Esophagus muscularis mucosa (tissue), 4 donors: ENCODE measurements around the gene LCE6A. TPM values are rescaled to one million over a fixed set of nuclear protein-coding genes. Genes with fewer than 3 reads are reported as not detected.

Source experiments
- DNase-seq: peaks from one replicate; pipeline ENCODE4 v3.0.0-alpha.2; 2017; ENCODE audit errors: extremely low spot score
- H3K27ac ChIP-seq, 4 donors: fragments of 200-600 bp; sonication (generic); replicated peaks in 1 of 4; 1 replicate in 3 of 4; 2 replicates in 1 of 4; pipeline ENCODE4 v1.5.1; 2016 to 2019; ENCODE audit warnings: mild to moderate bottlenecking in 1 of 4
- H3K27me3 ChIP-seq, 4 donors: fragments of 200-600 bp; sonication (generic); one replicate each; pipeline versions ENCODE4 v1.5.1 to v1.6.0; 2016 to 2019
- H3K36me3 ChIP-seq, 4 donors: fragments of 200-600 bp; sonication (generic); one replicate each; pipeline ENCODE4 v1.5.1; 2016 to 2019
- H3K4me1 ChIP-seq, 4 donors: fragments of 200-600 bp; sonication (generic); one replicate each; pipeline ENCODE4 v1.5.1; 2016 to 2019
- H3K4me3 ChIP-seq, 4 donors: fragments of 200-600 bp; sonication (generic); 1 replicate in 2 of 4; 2 replicates in 2 of 4; pipeline ENCODE4 v1.5.1; 2016 to 2019; ENCODE audit warnings: mild to moderate bottlenecking in 4 of 4, moderate library complexity in 1 of 4
- H3K9me3 ChIP-seq, 4 donors: fragments of 200-600 bp; sonication (generic); 1 replicate in 3 of 4; 2 replicates in 1 of 4; pipeline ENCODE4 v1.5.1; 2016 to 2019
- EP300 ChIP-seq: sonication (generic); formaldehyde crosslinking; IDR thresholded peaks from one replicate; pipeline ENCODE4 v1.6.1; 2017; ENCODE audit warnings: antibody characterized with exemption
- POLR2A ChIP-seq: fragments of 450-650 bp; IDR thresholded peaks from one replicate; pipeline ENCODE4 v1.6.1; 2017; ENCODE audit warnings: antibody characterized with exemption, moderate library complexity, mild to moderate bottlenecking, low read depth
- POLR2AphosphoS5 ChIP-seq, 2 donors: sonication (generic); formaldehyde crosslinking; IDR thresholded peaks; one replicate each; pipeline ENCODE4 v1.6.1; 2017; ENCODE audit warnings: antibody characterized with exemption in 2 of 2
- WGBS: methylation state at CpG from one replicate; pipeline ENCODE4 v1.1.5; 2018; 5-methylcytosine and 5-hydroxymethylcytosine counted together
- intact Hi-C: fragments of 100-400 bp; cut with DNase I; formaldehyde crosslinking; loops from one replicate; pipeline ENCODE4 v1.15.1; 2023
- total RNA-seq, 4 donors: library from RNA; depleted of rRNA; stranded (reverse); fragments of >200 nt; gene quantifications; one replicate each; pipeline versions ENCODE4 v1.1.0 to v1.2.1, GENCODE V29; 2016
- TF ChIP-seq, protein P1 (sequence below), 3 experiments: fragments of 200-600 bp in 2 of 3; fragments of 450-650 bp in 1 of 3; sonication (generic) in 2 of 3; IDR thresholded peaks; one replicate each; pipeline ENCODE4 v1.5.1; 2017 to 2019; ENCODE audit warnings: antibody characterized with exemption in 3 of 3, mild to moderate bottlenecking in 2 of 3, moderate library complexity in 1 of 3

Gene LCE6A
- total RNA-seq, 4 donors from 2014 or later = not detected

DNA sequence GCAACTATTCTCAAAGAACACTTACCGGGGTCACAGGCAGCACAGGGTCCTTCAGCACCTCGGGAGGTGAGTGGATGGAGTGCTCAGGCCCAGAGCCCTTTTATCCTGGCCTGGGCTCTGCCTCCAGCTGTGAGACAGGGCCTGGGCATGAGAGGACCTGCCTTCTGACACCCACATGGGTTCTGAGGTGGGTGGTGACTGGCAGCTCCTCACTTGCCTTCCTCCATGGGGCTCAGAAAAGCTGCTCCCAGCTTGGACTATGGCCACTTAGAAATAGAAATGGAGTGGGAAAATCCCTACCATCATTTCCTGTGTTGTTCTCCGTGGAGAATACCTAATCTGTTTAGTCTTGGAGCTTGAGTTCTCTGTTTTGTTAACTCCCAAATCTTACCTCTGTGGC, 36.1 kb upstream of the LCE6A start, which contains the start of gene LCE1C:
LCE1C (minus strand) TSS at position 76 of the 400 bp plus-strand sequence. CDS start 1,173 bp downstream, outside the sequence.
- intact Hi-C loops = no loop called here
- Histone ChIP-seq H3K4me3 (no peak within 1 kb of the TSS), H3K27me3 (peaks cover 0 to 4% (median 0%) of the 10 kb centered on the region in 4 donors), H3K4me1 (peaks cover 0 to 4% (median 0%) of the 10 kb centered on the region in 4 donors), H3K27ac (no peak within 1 kb of the TSS), H3K36me3 (no peaks in the 10 kb centered on the region), H3K9me3 (no peaks in the 10 kb centered on the region)
- no peak for TF ChIP-seq POLR2A
- TF ChIP-seq, protein P1, sequence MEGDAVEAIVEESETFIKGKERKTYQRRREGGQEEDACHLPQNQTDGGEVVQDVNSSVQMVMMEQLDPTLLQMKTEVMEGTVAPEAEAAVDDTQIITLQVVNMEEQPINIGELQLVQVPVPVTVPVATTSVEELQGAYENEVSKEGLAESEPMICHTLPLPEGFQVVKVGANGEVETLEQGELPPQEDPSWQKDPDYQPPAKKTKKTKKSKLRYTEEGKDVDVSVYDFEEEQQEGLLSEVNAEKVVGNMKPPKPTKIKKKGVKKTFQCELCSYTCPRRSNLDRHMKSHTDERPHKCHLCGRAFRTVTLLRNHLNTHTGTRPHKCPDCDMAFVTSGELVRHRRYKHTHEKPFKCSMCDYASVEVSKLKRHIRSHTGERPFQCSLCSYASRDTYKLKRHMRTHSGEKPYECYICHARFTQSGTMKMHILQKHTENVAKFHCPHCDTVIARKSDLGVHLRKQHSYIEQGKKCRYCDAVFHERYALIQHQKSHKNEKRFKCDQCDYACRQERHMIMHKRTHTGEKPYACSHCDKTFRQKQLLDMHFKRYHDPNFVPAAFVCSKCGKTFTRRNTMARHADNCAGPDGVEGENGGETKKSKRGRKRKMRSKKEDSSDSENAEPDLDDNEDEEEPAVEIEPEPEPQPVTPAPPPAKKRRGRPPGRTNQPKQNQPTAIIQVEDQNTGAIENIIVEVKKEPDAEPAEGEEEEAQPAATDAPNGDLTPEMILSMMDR (IDR thresholded peaks at IDR 0.05) = no peak
- TF ChIP-seq EP300 = no peak
- TF ChIP-seq POLR2AphosphoS5 (IDR thresholded peaks at IDR 0.05) = no peak
- no peak for DNase-seq
- WGBS = 58% methylated on average over 3 of the region's 3 CpGs

DNA sequence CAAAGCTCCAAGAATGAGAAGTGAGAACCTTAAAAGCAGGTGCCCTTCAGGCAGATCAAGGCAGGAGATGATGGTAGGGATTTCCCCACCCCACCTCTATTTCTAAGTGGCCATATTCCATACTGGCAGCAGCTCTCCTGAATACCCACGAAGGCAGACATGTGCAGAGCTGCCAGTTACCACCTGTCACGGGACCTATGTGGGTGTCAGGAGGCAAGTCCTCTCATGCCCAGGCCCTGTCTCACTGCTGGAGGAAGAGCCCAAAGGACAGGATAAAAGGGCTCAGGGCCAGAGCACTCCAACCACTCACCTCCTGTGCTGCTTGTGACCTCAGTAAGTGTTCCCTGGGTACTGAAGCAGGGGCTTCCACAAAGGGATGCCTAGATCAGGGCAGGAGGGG, 31.6 kb upstream of the LCE6A start:
- no peak overlapping the region for H3K4me3 ChIP-seq
- no peaks in the 10 kb centered on the region for H3K4me1 ChIP-seq
- TF ChIP-seq POLR2AphosphoS5 (IDR thresholded peaks at IDR 0.05) (no peak), EP300 (no peak), POLR2A (no peak)
- TF ChIP-seq, protein P1 (IDR thresholded peaks at IDR 0.05) = no peak
- no peaks in the 10 kb centered on the region for H3K9me3 ChIP-seq
- intact Hi-C loops = no loop called here
- H3K27ac ChIP-seq = no peak overlapping the region
- 73% methylated on average over 2 of the region's 2 CpGs for WGBS
- H3K27me3 ChIP-seq = no peaks in the 10 kb centered on the region
- no peak for DNase-seq
- no peaks in the 10 kb centered on the region for H3K36me3 ChIP-seq

DNA sequence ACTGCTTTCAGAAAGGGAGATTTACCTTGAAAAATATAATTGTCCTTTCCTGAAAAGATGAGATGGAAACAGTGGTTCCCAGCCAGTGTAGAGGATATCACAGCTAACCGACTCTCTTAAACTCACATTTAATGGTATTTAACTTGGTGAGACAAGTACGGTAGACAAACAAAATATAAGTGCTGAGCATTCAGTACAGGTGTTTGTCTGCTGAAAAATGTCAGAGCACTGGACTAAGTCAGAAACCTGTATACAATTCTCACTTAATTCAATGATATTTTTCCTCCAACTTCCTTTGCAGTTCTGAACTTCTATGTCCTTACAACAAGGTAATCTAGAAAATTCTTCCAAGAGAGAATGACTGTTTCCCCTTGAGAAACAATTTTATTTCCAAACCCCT, 31.0 kb upstream of the LCE6A start, which contains the start of gene LCE1B:
LCE1B (plus strand) TSS at position 301 of the 400 bp plus-strand sequence. CDS start 476 bp downstream, outside the sequence.
- no peaks in the 10 kb centered on the region for H3K36me3 ChIP-seq
- TF ChIP-seq, protein P1 (IDR thresholded peaks at IDR 0.05) = no peak
- TF ChIP-seq POLR2AphosphoS5 (IDR thresholded peaks at IDR 0.05) (no peak), POLR2A (no peak), EP300 (no peak)
- no peaks in the 10 kb centered on the region for H3K4me1 ChIP-seq
- H3K9me3 ChIP-seq = no peaks in the 10 kb centered on the region
- intact Hi-C loops = no loop called here
- H3K27ac ChIP-seq = no peak within 1 kb of the TSS
- no peaks in the 10 kb centered on the region for H3K27me3 ChIP-seq
- H3K4me3 ChIP-seq = no peak within 1 kb of the TSS
- peak; percentile 53 for DNase-seq
- WGBS = 86% methylated on average over 2 of the region's 2 CpGs

DNA sequence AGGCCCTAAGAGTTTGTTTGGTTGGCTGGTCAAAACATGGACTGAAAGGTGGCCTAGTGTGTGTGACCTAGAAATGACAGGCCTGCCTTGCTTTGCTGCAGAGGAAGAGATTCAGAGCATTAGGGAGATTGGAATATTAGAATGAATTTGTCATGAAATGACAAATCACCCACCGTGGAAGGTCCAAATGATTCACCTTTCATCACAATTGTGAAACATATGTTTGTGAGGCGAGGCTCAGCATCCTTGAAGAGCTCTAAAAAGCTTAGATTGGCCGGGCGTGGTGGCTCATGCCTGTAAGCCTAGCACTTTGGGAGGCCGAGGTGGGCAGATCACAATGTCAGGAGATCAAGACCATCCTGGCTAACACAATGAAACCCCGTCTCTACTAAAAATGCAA, 25.3 kb upstream of the LCE6A start:
- H3K27ac ChIP-seq = no peak overlapping the region
- TF ChIP-seq, protein P1 (IDR thresholded peaks at IDR 0.05) = no peak
- TF ChIP-seq POLR2AphosphoS5 (IDR thresholded peaks at IDR 0.05) (no peak), EP300 (no peak), POLR2A (no peak)
- WGBS = 90% methylated on average over 6 of the region's 6 CpGs
- H3K9me3 ChIP-seq = no peaks in the 10 kb centered on the region
- no peak for DNase-seq
- H3K36me3 ChIP-seq = no peaks in the 10 kb centered on the region
- no peaks in the 10 kb centered on the region for H3K27me3 ChIP-seq
- intact Hi-C loops = no loop called here
- H3K4me3 ChIP-seq = no peak overlapping the region
- no peaks in the 10 kb centered on the region for H3K4me1 ChIP-seq

DNA sequence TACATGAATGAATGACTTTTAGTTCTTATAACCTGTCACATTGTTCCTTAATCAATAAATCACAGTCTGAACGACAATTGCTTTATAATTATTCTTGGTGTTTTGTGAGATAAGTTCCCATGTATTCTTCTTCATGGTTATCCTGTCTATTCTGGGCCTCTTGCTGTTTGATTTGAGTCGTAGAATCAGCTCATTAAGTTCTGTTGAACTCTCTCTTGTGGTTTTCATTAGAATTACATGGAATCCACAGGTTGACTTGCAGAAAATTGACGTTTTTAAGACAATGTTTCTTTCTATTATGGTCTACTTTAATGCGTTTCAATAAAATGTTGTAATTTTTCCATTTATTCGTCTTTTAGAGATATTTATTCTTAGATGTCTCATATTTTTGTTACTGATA, 19.4 kb upstream of the LCE6A start:
- Histone ChIP-seq H3K27ac (no peak overlapping the region), H3K4me1 (no peaks in the 10 kb centered on the region), H3K4me3 (no peak overlapping the region), H3K36me3 (no peaks in the 10 kb centered on the region), H3K9me3 (no peaks in the 10 kb centered on the region), H3K27me3 (peaks cover 0 to 6% (median 0%) of the 10 kb centered on the region in 4 donors)
- no peak for TF ChIP-seq POLR2AphosphoS5 (IDR thresholded peaks at IDR 0.05)
- TF ChIP-seq, protein P1 (IDR thresholded peaks at IDR 0.05) = no peak
- TF ChIP-seq EP300 = no peak
- no peak for TF ChIP-seq POLR2A
- DNase-seq = no peak
- 53% methylated on average over 5 of the region's 5 CpGs for WGBS
- intact Hi-C loops = no loop called here
